ENCODE measurements around the gene PARD3. TPM values are rescaled to one million over a fixed set of nuclear protein-coding genes. Genes with fewer than 3 reads are reported as not detected.

The PARD3 gene
- total RNA-seq, 2 experiments from 2014 or later = 0.29 to 0.94 TPM

DNA sequence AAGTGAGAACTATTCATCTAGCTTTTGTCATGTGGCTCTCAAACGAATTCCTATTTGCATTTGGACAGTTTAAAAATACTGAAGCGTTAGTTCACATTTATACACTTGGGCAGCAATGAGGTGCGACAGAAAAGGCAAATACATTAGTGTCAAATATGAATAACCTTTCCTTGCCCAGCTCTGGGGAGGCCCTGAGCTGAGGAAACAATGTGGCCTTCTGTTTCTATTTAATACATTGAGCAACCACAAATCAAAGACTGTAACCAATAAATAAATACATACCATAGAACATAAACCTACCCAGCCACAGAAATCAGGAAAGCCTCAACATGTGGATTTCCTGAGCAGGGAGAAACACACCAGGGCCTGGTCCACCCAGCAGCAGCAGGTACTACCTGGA, 585.2 kb downstream of the PARD3 start:
- H3K9me3 Mint-ChIP-seq (ENCODE audit: low read depth) = no peaks in the 10 kb centered on the region
- ATAC-seq (no peak), DNase-seq (no peak)
- H3K27me3 Mint-ChIP-seq = peaks cover 2% of the 10 kb centered on the region
- H3K27ac Mint-ChIP-seq = no peak overlapping the region
- no peaks in the 10 kb centered on the region for H3K36me3 Mint-ChIP-seq
- H3K4me1 Mint-ChIP-seq = no peaks in the 10 kb centered on the region
- H3K4me3 Mint-ChIP-seq = no peak overlapping the region
- CTCF ChIA-PET = no interaction called here

DNA sequence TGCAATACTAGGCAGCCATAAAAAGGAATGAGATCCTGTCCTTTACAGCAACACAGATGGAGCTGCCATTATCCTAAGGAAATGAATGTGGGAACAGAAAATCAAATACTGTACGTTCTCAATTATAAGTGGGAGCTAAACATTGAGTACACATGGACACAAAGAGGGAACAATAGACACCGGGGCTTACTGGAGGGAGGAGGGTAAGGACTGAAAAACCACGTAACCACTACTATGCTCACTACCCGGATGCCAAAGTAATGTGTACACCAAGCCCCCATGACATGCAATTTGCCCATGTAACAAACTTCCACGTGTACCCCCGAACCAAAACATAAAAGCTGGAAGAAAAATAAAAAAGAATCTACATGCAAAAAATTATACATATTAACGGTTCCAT, 587.0 kb downstream of the PARD3 start:
- peaks cover 2% of the 10 kb centered on the region for H3K27me3 Mint-ChIP-seq
- no peaks in the 10 kb centered on the region for H3K4me1 Mint-ChIP-seq
- CTCF ChIA-PET = no interaction called here
- ATAC-seq = no peak
- H3K36me3 Mint-ChIP-seq = no peaks in the 10 kb centered on the region
- DNase-seq = no peak
- no peak overlapping the region for H3K4me3 Mint-ChIP-seq
- H3K9me3 Mint-ChIP-seq (ENCODE audit: low read depth) = no peaks in the 10 kb centered on the region
- no peak overlapping the region for H3K27ac Mint-ChIP-seq

DNA sequence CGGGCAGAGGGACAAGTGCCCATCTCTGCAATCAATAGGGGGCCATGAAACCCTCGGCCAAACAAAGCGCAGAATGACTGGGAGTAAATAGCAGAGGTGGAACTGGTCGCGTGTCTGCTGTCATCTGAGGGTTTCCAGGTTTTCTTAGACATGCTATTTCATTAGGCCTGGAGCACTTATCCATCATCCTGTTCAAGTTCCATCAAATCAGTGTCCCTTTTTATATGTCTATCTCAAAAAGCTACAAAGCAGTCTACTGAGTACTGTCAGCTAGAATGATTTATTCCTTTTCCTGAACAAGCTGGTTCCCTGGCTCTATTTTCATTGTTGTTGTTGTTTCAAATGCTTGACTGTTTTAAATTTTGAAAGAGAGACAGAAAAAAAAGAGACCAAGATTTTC, 590.5 kb downstream of the PARD3 start:
- Mint-ChIP-seq H3K4me3 (no peak overlapping the region), H3K36me3 (no peaks in the 10 kb centered on the region)
- CTCF ChIA-PET = no interaction called here

DNA sequence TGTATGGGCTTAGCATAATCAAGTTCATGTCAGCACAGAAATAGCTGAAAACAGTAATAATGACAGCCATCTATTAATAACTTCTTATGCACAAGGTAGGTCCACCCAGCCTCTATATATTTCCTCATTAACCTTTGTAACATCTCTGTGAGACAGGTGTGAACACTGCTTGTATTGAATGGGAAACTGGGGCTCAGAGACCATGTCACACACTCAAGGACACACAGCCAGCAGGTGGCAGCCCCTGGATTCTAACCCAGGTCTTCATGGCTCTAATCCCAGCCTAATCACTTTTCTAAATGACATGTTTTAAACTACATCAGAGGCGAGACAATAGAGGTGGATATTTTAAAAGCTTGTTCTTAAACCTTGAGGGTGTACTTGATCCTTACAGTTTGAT, 591.4 kb downstream of the PARD3 start:
- no peaks in the 10 kb centered on the region for H3K9me3 Mint-ChIP-seq (ENCODE audit: low read depth)
- no peak for ATAC-seq
- H3K36me3 Mint-ChIP-seq = no peaks in the 10 kb centered on the region
- DNase-seq = no peak
- H3K27ac Mint-ChIP-seq = no peak overlapping the region
- H3K4me1 Mint-ChIP-seq = no peaks in the 10 kb centered on the region
- CTCF ChIA-PET = no interaction called here
- peaks cover 2% of the 10 kb centered on the region for H3K27me3 Mint-ChIP-seq
- H3K4me3 Mint-ChIP-seq = no peak overlapping the region

More for the DNA sequence above, 590.5 kb downstream of the PARD3 start:
- DNase-seq (no peak), ATAC-seq (no peak)
- Mint-ChIP-seq H3K27ac (no peak overlapping the region), H3K9me3 (ENCODE audit: low read depth) (no peaks in the 10 kb centered on the region), H3K4me1 (no peaks in the 10 kb centered on the region), H3K27me3 (peaks cover 2% of the 10 kb centered on the region)

DNA sequence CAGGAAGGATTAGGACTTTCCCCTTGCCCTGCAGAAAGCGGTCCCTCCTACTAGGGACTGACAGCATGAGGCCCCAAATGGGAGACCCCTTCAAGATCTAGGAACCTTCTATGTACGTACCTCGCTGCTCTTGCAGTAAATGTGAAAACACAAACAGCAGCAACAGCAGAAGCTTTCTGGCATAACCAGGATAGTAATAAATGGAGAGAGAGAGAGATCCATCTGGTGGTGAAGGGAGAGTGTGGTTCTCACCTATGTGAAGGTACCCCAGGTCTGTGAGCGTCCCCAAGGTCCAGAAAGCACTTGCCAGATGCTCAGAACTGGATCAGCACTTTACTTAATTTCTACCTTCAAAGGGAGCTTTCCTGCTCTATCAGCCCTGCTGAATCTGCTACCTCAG, 592.7 kb downstream of the PARD3 start:
- ATAC-seq (no peak), DNase-seq (no peak)
- Mint-ChIP-seq H3K27me3 (peaks cover 2% of the 10 kb centered on the region), H3K36me3 (no peaks in the 10 kb centered on the region), H3K4me1 (no peaks in the 10 kb centered on the region), H3K27ac (no peak overlapping the region), H3K4me3 (no peak overlapping the region), H3K9me3 (ENCODE audit: low read depth) (no peaks in the 10 kb centered on the region)
- CTCF ChIA-PET = no interaction called here

DNA sequence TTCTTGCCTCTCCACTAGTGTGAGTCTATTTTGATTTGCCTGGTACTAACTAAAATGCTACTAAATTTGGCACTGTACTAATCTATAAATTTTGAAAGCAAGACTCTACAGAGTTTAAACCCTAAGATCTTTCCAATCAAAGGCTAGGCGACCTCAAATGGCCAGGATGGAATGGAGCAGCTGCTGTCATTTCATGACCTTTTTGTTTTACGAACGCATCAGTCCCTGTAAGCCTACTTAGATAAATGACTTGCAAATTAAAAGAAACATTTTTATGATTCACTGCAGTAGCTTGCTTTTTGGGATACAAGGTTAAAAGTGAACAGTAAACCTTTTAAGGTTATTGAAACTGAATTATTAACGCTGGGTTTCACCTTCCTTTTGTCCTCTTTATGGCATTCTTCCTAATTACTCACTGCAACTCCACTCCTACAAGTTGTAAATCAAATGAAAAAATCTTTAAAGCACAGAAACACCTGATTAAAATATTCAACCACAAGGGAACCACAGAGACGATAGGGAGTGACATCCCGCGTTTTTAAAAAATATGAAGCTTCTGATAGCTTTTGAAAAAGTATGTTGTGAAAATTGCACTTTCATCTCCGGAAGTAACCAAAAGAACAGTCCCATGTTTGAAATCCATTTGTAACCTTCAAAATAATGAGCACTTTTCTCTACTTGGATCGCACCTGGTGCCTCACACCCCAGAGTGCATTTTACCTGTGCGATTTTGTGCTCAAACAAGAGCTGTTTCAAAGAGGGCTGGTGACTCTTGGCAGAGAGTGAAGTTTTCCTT, 595.1 kb downstream of the PARD3 start:
- Mint-ChIP-seq H3K36me3 (no peaks in the 10 kb centered on the region), H3K27ac (no peak overlapping the region), H3K4me3 (no peak overlapping the region), H3K27me3 (no peaks in the 10 kb centered on the region), H3K4me1 (no peaks in the 10 kb centered on the region), H3K9me3 (ENCODE audit: low read depth) (no peaks in the 10 kb centered on the region)
- DNase-seq (no peak), ATAC-seq (no peak)
- CTCF ChIA-PET = no interaction called here

DNA sequence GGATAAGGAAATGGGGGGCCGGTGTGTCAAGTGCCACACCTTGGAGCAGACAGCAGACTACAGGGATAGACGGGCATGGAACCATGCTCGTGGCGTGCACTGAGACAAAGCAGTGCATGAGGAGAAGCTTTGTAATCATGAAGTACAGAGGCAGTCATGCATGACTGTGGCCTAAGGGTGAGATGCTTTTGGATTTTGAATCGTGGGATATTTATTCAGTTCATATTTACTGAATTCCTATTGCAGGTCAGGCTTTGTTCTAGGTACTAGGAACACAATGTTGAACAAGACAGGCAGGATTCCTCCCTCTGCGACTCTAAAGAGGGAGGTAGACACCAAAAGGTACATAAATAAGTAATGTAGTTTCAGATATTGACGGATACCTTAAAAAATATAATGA, 597.6 kb downstream of the PARD3 start:
- Mint-ChIP-seq H3K27me3 (no peaks in the 10 kb centered on the region), H3K4me1 (no peaks in the 10 kb centered on the region), H3K4me3 (no peak overlapping the region), H3K27ac (no peak overlapping the region), H3K9me3 (ENCODE audit: low read depth) (no peaks in the 10 kb centered on the region), H3K36me3 (no peaks in the 10 kb centered on the region)
- CTCF ChIA-PET = no interaction called here
- DNase-seq (no peak), ATAC-seq (no peak)

DNA sequence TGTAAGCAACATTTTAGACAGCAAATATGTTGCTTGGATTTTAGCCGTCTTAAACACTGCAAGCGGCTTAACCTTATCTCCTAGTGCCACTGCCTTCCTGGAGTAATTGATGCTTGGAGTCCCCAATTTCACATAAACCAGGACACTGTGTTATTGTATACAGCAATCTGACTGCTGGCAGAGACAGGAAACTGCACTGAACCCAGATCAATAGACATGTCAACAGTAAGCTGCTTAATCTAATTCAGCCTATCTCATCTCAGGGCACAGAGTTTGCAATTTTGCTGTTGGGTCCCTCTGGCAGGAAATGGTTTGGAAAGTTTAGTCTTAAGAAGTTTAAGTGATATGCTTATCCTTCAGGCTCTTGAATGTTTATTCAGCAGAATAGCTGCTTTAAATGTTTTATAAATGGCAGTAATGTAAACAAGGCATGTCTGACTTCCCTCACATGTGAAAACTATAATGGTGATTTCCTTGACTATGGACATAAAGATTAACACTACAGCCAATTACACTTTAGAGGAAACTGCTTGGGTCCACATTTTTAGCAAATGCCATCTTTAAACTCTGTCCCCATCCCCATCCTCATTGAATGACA, 598.6 kb downstream of the PARD3 start:
- H3K4me1 Mint-ChIP-seq = no peaks in the 10 kb centered on the region
- H3K4me3 Mint-ChIP-seq = no peak overlapping the region
- ATAC-seq (no peak), DNase-seq (no peak)
- CTCF ChIA-PET = no interaction called here
- H3K27ac Mint-ChIP-seq = no peak overlapping the region
- H3K36me3 Mint-ChIP-seq = peaks cover 1% of the 10 kb centered on the region
- H3K27me3 Mint-ChIP-seq = no peaks in the 10 kb centered on the region
- H3K9me3 Mint-ChIP-seq (ENCODE audit: low read depth) = no peaks in the 10 kb centered on the region

DNA sequence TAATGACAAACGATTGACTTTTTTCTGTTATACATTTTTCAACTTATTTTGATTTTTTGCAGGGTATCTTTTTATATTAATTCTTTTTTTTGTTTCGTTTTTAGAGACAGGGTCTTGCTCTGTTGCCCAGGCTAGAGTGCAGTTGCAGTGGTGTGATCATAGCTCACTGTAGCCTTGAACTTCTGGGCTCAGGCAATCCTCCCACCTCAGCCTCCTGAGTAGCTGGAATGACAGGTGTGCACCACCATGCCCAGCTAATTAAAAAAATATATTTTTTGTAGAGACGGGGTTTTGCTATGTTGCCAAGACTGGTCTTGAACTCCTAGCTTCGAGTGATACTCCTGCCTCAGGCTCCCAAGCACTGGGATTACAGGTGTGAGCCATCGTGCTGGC, 601.3 kb downstream of the PARD3 start:
- ATAC-seq = no peak
- Mint-ChIP-seq H3K36me3 (peaks cover 1% of the 10 kb centered on the region), H3K4me3 (no peak overlapping the region), H3K27ac (no peak overlapping the region), H3K4me1 (no peaks in the 10 kb centered on the region), H3K9me3 (ENCODE audit: low read depth) (no peaks in the 10 kb centered on the region), H3K27me3 (no peaks in the 10 kb centered on the region)
- DNase-seq = no peak
- CTCF ChIA-PET = no interaction called here

DNA sequence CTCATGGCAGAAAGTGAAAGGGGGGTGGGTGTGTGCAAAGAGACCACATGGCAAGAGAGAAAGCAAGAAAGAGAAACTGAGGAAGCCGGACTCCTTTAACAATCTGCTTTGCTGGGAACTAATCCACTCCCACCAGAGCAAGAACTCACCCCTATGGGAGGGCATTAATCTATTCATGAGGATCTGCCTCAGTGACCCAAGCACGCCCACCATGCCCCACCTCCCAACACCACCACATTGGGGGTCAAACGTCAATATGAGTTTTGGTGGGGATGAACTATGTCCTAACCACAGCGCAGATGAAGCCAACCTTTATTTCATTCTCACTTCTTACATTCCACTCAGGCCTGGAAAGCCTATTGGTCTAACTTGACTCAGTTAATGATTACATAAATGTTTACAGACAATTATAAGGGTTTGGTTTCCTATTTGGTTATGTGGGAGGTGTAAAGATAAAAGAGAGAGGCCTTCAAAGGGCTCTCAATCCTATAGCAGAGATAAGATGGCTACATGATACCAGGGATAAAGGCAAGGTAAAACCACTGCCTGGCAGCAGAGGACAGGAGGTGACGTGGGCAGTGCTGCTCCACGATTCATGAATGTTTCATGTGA, 601.8 kb downstream of the PARD3 start:
- Mint-ChIP-seq H3K4me1 (no peaks in the 10 kb centered on the region), H3K36me3 (peaks cover 1% of the 10 kb centered on the region), H3K27ac (no peak overlapping the region), H3K4me3 (no peak overlapping the region), H3K9me3 (ENCODE audit: low read depth) (no peaks in the 10 kb centered on the region), H3K27me3 (no peaks in the 10 kb centered on the region)
- CTCF ChIA-PET = no interaction called here
- no peak for ATAC-seq
- DNase-seq = no peak

DNA sequence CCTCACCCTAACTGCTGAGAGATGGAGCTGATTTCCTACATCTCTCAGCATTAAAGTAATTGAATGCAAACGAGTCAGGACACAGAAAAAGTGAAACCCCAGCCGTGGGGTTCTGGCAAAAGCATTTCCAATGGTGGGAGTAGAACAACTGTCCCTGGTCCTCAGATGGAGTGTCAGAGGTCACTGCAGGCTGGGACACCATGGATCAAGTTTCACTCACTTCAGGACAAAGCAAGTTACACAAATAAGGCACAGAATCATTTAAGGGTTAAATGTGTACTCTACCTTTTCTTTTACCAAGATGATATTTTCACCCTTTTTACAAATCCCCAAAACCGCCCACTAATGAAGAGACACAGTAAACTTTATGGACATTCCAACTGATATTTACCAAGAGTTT, 607.8 kb downstream of the PARD3 start:
- ATAC-seq (no peak), DNase-seq (no peak)
- no peaks in the 10 kb centered on the region for H3K9me3 Mint-ChIP-seq (ENCODE audit: low read depth)
- no peak overlapping the region for H3K27ac Mint-ChIP-seq
- no peaks in the 10 kb centered on the region for H3K27me3 Mint-ChIP-seq
- CTCF ChIA-PET = no interaction called here
- peaks cover 1% of the 10 kb centered on the region for H3K36me3 Mint-ChIP-seq
- no peaks in the 10 kb centered on the region for H3K4me1 Mint-ChIP-seq
- no peak overlapping the region for H3K4me3 Mint-ChIP-seq

DNA sequence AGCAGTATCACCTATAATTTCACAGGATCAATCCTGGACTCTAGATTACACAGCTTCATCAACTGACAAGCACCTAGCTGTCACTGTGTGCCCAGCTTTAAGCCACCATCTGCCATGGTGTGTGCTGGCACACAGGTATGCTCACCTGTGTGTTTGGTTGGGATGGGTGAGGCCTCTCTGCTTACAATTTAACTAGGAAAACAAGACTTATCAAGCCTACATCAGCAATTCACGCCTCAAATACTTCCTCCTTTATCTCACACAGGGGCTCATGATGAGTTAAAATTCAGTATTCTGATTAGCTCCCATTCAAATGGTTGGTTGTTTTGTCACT, 608.2 kb downstream of the PARD3 start:
- Mint-ChIP-seq H3K4me3 (no peak overlapping the region), H3K27ac (no peak overlapping the region), H3K27me3 (no peaks in the 10 kb centered on the region), H3K36me3 (no peaks in the 10 kb centered on the region), H3K4me1 (no peaks in the 10 kb centered on the region), H3K9me3 (ENCODE audit: low read depth) (no peaks in the 10 kb centered on the region)
- ATAC-seq = no peak
- DNase-seq = no peak
- CTCF ChIA-PET = no interaction called here

DNA sequence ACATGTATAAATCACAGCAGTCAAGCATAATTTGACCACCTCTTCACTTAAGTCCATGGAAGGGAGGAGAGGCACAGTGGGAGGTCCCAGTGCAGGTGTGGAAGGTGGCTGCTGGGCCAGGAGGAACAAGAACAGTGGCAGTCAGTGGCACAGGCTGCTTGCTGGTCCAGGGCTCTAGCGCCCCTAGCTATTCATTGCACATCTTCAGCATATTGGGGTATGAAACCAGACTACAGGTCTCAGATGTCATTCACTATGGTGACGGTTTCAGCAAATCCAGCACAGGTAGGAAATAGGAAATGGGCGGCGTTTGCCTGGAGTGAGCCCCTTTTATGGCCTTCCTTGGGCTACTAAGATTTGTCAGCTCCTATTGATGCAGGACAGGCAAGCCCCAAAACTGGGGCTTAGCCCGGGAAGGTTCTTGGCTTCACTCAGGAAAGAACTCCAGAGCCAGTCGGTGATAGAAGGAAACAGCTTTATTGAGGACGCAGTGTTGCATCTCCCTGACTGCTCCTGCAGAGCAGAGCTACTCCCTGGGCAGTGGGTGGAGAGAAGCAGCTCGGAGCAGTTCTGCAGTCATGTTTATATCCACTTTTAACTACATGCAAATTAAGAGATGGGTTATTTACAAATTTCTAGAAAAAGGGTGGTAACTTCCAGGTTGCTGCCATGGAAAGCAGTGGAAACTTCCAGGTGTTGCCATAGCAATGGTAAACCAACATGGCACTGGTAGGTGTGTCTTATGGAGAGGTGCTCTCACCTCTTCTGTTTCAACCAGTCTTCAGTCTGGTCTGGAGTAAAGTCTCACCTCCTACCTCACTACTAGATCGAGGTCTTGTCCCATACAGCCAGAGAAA, 608.8 kb downstream of the PARD3 start:
- H3K27ac Mint-ChIP-seq = no peak overlapping the region
- no peaks in the 10 kb centered on the region for H3K4me1 Mint-ChIP-seq
- H3K9me3 Mint-ChIP-seq (ENCODE audit: low read depth) = no peaks in the 10 kb centered on the region
- H3K4me3 Mint-ChIP-seq = no peak overlapping the region
- H3K36me3 Mint-ChIP-seq = no peaks in the 10 kb centered on the region
- DNase-seq (no peak), ATAC-seq (no peak)
- CTCF ChIA-PET = no interaction called here
- no peaks in the 10 kb centered on the region for H3K27me3 Mint-ChIP-seq

DNA sequence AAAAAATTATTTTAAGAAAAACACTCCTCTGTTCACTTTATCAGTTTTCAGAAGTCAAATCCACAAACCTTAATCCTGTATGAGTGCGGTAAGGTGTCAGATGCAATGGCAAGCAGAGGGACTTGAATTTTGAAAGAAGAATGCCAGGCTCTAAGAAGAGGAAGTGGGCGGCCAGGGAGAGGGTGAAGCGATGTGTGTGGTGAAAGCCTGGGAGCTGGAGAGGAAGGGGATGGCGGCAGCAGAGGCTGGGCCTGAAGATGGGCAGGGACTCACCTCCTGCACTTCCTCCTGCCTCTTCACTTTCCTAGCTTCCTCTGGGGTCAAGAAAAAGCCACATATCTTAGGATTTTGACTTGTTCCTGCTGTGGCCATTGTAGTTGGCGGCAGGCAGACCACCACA, 609.6 kb downstream of the PARD3 start:
- no peaks in the 10 kb centered on the region for H3K9me3 Mint-ChIP-seq (ENCODE audit: low read depth)
- CTCF ChIA-PET = no interaction called here
- no peaks in the 10 kb centered on the region for H3K4me1 Mint-ChIP-seq
- no peak overlapping the region for H3K27ac Mint-ChIP-seq
- H3K27me3 Mint-ChIP-seq = no peaks in the 10 kb centered on the region
- no peak overlapping the region for H3K4me3 Mint-ChIP-seq
- no peaks in the 10 kb centered on the region for H3K36me3 Mint-ChIP-seq
- no peak for ATAC-seq
- DNase-seq = no peak

Data from activated CD8-positive, alpha-beta memory T cell treated with anti-CD3 and anti-CD28 coated beads, Interleukin-2, amount 10 ng/mL, durations not matched to agents 7 days and 5 days (primary cell).